Activated T-helper 1 cell treated with anti-CD3 and anti-CD28 coated beads, Interleukin-2, amount 50 U/mL, for 16 hours (primary cell): ENCODE results near the gene FANK1.
"Not testable (repeated sequence)": the region's sequence is repeated elsewhere in the genome, so short reads cannot be mapped to it uniquely, and the experiment has no call there.

ENCODE experiments used
- DNase-seq, 2 donors: peaks; one replicate each; pipeline ENCODE4 v3.0.0-alpha.2; 2020; ENCODE audit warnings: low read depth in 1 of 2, low spot score in 1 of 2

Gene FANK1

DNA sequence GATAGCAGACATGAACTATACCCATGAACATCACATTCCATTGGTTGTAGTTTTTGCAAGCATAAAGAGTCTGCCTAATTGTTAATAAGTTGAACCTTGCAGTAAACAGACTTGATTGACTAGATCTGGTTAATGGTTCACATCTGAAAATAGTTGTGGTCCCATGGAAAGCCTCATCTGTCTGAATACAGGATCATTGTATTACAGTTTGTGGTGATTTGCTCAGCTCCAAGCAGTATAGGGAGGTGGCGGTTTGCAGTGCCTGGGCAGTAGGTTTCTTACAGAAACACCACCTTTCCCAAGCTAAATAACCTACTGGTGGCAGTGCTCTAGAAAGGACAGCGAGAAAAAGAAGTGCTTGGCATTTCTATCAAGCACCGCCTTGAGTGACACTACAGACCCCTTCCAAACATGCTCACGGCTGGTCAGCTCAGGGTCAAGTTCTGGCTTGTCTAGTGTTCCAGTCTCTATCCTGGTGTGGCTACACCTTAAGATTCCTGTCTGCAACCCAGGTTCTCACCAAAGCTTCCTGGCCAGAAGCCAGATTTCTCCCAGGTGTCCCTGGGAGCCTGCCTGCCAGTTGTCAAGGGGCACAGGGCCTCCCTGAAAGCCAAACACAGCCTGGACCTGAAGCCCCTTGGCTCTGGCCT is 119.9 kb downstream of the FANK1 start:
- DNase-seq = no peak

GRCh38 chr10:126016882-126017281 is 120.5 kb downstream of the FANK1 start:
- DNase-seq = no peak

DNA sequence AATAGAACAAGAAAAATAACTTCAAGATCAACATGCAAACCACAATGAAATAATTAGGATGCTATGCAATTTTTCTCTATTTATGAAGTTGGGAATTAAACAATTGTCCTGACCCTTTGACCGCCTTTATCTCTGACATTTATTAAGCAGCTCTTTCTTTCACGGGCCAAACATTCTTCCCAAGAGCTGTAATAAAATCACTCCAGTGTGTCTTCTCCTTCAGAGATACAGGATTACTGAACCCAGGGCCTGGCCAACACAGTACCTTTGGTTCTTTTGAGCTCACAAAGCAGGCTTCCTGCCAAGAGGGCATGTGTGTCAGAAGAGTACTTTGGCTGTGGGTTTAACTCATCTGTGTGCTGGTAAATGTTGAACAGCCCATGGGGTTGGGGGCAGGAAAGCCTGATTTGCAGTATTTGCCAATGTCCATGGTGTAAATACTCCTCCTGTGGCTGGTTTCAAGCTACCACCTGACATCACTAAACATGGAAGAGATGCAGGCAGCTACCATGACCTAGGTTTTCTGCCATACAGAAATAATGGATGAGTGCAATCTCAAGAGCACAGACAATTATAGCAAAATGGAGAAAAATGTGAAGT is 121.7 kb downstream of the FANK1 start:
- no peak for DNase-seq

- DNase-seq = no peak
Measured at GRCh38 chr10:126021833-126022500, 125.6 kb downstream of the FANK1 start.

DNA sequence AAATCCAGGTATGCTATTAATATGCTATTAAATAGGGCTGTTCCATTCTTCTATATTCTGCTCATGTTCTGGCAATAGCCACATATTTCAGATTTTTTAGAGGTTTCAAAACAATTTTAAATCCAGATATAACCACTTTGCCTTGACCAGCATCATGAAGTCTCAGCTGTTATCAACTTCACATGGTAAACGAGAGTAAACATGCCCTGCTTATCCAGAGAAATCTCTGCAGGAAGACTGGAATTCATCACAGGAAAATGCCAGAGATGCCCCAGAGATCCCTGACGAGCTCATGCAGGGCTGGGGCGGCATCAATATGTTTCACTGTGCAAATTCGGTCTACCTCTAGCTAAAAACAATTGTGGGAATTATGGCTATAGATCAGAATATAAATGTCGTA is 126.5 kb downstream of the FANK1 start:
- DNase-seq = no peak

- DNase-seq = no peak
Measured at GRCh38 chr10:126027692-126028091, 131.3 kb downstream of the FANK1 start.

- no peak for DNase-seq
Measured at GRCh38 chr10:126029999-126030398, 133.6 kb downstream of the FANK1 start.

- DNase-seq = no peak
Measured at GRCh38 chr10:126034586-126034985, 138.2 kb downstream of the FANK1 start.

DNA sequence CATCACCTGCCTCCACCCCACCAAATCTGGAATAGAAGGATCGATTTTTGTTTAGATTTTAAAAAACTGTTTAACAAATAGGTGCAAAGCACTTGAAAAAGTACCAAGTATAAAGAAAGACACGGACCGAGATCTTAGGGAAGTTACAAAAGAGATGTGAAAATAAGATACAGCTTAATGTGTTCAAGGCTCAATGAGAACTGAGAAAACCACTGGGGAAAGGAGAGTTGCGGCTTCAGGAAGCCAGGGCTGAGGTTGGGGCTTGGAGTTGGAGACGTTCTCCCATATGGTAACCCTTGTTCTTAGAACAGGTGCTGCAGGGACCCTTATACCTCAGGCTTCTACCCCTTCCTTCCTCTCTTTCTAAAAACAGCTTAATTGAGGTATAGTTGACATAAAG is 140.2 kb downstream of the FANK1 start:
- no peak for DNase-seq

DNA sequence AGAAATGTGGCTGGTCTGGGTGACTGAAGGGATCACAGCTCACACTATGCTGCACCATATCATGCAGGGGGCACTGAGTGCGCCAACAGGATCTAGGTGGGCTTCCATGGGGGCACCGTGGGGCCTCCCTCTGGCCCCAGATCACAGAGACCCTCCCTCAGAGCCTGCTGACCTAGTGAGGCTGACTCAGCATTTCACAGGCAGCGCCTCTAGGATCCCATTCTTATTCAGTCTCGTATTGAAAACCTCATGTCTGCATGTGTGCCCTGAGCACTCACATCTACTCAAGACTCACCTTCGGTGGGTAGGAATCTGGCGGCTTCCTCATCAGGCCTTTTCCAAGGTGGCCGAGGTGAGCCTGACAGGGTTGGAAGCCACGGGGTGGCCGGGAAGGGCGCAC is 141.6 kb downstream of the FANK1 start:
- no peak for DNase-seq

- DNase-seq = no peak
Measured at GRCh38 chr10:126041117-126041516, 144.8 kb downstream of the FANK1 start.

DNA sequence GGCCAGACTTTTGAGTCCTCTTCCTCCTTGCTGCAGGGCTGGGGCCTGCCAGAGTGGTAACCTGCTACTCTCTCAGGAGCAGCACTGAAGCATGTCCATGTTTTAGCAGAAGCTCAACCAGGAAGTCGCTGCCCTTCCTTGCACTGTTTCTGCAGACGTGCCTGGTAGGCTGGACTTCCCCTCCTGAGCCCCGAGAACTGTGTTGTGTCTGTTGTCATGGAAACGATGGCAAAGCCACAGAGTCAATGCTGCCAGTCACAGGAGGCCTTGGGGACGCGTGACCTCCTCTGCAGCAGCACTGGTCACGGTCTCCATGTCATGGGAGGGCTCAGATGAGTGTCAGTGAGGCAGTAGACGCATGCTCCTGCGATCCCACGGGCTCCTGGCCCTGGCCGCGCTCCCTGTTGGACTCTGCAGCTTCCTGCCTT is 145.5 kb downstream of the FANK1 start:
- DNase-seq = peak in 1 of 2 donors; percentile 12

DNA sequence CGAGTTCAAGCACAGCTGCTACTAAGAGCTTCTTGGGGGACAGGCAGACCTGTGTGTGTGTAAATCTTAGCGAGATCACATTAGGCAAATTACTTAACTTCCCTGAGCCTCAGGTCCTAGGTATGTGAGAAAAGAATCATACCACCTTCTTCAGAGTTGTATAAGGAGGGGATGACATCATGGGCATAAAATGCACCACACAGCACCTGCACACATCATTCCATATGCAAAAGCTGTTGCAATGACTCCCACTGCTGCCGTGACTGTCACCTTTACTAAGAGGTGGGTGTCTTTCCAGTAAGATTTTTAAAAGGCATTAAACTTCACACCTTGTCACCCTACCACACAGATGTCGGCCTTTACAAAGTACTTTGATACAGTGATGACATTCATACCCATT is 146.0 kb downstream of the FANK1 start:
- no peak for DNase-seq

DNA sequence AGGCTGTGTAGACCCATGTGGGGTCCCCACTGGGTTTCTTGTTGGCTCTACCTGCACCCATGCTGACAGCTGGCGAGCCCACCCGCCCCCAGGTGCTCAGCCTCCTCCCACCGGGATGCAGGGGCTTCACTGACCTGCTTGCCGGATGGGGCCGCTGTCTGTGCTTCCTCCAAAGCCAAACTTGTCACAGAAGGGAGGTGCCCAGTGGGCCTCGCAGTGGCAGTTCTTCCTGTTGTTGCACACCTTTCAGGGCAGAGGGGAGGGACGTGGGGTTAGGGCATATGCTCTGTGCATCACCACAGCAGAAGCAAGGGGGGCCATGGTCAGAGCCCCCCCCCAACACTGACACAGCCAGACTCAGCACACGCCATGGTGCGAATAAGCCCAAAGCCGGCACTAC is 146.5 kb downstream of the FANK1 start:
- DNase-seq = no peak

- no peak for DNase-seq
Measured at GRCh38 chr10:126043389-126043788, 147.0 kb downstream of the FANK1 start.

DNA sequence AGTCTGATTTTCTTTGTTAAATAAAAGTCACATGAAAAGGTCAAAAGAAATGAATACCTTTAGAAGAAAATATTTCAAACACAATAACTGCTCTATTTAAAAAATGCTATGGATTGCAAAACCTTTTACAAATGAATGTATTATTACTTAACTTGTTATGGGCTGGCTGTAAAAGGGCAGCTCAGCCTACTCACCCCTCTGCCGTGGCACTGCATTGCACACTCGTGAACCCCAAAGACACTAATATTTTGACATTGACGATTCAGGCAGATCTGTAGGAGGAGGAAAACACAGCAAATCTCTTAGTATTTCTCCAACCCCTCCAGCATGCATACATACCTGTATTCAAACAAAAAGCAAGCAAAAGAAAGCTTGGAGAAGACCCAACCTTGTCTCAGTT is 149.5 kb downstream of the FANK1 start:
- DNase-seq = no peak

GRCh38 chr10:126046831-126047230 is 150.5 kb downstream of the FANK1 start:
- no peak for DNase-seq

DNA sequence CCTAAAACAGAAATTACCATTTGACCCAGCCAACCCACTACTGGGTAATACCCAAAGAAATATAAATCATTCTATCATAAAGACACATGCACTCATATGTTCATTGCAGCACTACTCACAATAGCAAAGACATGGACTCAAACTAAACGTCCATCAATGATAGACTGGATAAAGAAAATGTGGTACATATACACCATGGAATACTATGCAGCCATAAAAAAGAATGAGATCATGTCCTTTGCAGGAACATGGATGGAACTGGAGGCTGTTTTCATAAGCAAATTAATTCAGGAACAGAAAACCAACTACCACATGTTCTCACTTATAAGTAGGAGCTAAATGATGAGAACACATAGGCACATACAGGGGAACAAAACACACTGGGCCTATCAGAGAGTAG is 151.4 kb downstream of the FANK1 start:
- DNase-seq = not testable (repeated sequence)

DNA sequence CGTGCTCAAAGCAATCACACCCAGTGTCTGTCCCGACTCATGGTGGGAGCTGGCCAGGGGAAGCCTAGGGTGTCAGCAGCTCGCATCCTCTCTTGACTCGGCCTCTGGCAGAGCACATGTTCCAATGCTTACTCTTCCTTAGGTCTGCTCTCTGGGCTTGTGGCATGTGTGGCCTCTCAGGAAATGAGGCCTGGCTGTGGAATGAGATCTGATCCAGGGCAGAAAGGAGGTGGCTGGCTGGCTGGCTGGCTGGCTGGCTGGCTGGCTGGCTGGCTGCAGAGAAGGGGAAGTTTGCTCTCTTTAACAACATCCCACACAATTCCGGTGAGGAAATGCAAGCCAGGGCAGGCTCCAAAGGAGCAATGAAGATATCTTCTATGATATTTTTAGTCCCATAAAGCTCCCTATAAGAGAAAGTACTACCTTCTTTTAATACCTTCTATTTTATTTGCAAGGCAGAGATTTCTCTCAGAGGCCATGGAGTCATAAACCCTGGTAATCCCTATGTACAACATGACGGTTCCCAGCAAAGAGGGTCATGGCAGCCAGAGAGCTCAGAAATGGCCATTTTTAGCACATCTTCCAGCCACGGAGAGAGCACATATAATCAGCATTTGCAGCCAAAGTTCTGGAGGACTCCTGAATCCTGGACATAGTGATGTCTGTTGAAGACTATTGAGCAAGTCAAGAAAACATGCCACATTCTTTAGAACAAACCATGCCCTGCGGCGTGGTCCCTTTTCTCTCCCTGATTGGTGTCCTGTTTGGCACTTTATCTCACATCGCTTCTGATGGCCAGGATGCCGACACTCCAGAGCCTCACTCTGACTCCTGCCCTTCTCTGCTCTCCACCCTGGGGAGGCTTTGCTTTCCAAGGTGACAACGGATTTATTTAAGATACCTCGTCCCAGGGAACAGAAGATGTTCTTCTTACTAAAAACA is 153.7 kb downstream of the FANK1 start:
- DNase-seq = no peak

DNA sequence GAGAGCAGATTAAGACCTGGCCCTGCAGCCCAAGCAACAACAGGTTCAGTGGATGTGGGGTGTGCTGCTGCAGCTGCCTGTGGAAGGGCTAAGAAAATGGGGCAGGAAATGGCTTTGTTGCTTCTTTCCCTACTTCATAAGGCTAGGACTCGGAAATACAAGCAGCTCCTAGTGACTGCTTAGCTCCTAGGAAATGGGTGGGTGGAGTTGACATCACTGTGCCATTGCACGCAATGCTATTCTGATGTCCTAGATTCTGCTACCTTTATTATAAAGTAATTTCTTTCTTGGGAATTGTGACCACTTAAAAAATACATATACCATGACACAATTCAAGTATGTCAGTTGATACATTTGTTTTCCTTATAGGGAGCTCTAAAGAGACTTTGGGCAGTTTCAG is 155.8 kb downstream of the FANK1 start:
- DNase-seq = no peak

DNA sequence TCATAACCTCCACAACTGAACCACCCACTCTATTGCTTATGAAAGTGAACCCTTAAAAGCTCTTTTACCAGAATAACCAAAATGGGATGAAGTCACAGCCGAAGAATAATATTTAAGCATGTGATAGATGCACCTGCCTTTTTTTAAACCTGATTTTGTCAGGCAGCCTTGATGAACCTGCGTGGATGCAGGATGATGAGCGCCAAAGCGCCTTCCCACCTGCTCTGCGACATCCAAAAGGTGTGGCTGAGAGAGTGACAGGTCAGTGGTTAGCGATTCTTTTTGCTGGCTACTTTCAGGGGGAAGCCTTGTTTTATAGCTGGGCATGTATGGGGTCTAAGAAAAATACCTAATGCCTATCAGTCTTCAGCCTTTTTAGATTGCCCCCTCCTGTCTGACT is 157.8 kb downstream of the FANK1 start:
- DNase-seq = no peak

DNA sequence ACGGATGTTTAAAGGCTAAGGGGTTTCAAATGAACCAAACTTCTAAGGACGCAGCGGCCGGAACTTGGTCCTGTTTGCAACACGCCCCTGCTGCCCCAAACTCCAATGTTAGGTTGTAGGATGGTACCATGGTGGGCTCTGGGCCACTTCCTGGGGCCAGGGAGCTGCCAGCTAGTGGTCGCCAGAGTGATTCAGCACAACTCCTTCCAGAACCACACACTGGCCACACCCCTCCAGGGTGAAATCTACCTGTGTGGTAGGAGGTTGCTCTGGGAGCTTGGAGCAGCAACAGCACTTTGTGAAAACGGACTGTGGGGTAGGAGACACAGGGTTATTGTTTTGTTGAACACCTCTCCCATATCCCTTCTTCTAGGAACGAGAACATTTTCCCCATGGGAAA is 161.1 kb downstream of the FANK1 start:
- DNase-seq = no peak
